Raji (cell line): ENCODE measurements around the gene RAB31.

Source experiments
- POLR2A ChIP-seq: IDR thresholded peaks from 2 replicates; pipeline ENCODE4 v1.6.1; 2011; ENCODE audit warnings: low read depth, low read length, control low read depth; ENCODE audit not compliant: insufficient read depth

Gene RAB31

DNA sequence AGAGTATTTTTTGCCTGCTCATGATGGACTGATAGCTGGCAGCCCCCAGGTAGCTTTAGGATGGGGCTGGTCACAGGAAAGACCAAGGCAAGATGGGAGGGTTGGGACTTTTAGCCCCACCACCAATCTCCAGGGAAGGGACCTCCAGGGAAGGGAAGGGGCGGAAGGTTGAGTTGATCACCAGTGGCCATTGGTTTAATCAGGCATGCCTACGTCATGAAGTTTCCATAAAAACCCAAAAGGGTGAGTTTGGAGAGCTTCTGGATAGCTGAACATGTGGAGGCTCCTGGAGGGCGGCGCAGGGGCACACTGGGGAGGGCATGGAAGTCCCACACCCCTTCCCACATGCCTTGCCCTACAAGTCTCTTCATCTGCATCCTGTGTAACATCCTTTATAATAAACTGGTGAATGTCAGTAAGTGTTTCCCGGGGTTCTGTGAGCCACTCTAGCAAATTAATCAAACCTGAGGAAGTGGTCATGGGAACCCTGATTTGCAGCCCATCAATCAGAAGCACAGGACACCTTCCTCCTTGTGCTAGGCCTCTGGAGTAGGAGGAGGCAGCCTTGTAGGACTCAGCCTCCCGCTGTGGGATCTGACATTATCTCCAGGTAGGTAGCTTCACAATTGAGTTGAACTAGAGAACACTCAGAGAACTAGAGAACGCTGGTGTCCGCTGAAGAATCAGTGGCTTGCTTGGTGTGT is 30.3 kb downstream of the RAB31 start:
- no peak for TF ChIP-seq POLR2A

GRCh38 chr18:9739516-9739915 is 31.4 kb downstream of the RAB31 start:
- TF ChIP-seq POLR2A: no peak

GRCh38 chr18:9740071-9740470 is 32.0 kb downstream of the RAB31 start:
- no peak for TF ChIP-seq POLR2A

DNA sequence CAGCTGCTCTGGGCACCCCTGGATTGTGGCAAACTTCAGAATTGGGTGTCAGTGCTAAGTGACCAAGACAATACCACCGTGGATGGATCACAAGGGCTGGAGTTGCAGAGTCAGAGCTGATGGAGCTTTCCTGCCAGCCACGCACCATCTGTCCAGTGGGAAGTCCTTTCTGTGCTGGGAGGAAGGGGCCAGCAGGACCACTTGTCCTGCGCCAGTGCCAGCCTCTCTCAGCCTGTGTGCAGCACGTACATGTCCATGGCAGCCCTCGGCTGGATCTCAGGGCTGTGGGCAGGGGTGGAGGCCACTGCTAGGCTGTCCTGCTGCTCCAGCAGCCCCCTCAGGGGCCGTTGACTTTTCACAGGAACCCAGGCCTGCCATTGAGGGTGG is 33.3 kb downstream of the RAB31 start:
- no peak for TF ChIP-seq POLR2A

- TF ChIP-seq POLR2A: no peak
Measured at GRCh38 chr18:9741793-9742523, 33.9 kb downstream of the RAB31 start.

DNA sequence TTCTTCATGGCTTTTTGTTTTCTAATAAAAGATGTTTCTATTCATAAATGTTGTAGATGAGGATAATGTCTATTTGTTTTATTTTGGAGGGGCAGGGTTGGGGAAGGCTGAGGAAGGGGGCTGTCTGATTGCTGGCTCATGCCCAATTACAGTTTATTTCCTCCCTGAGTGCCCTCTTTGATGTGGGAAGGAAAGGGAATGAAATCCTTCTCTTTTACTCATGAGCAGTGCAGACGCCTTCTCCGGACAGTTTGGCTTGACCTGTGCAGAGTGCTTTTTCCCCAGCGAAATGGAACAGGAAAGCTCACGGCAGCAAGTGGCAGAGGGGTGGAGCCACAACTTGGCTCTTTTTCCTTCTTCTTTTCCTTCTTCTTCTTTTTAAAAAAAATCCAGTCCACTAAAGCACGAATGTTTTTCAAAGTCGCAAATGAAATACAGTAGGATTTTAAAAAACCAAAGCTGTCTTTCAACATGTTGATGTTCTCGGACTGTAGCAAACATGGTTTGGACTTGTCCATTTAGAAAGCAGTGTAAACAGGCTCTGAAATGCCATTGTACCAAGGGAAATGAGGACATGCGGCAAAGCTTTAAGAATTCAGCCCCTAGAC is 34.5 kb downstream of the RAB31 start:
- TF ChIP-seq POLR2A: no peak

- TF ChIP-seq POLR2A: no peak
Measured at GRCh38 chr18:9743200-9744016, 35.3 kb downstream of the RAB31 start.

- TF ChIP-seq POLR2A: no peak
Measured at GRCh38 chr18:9746958-9747357, 38.9 kb downstream of the RAB31 start.

DNA sequence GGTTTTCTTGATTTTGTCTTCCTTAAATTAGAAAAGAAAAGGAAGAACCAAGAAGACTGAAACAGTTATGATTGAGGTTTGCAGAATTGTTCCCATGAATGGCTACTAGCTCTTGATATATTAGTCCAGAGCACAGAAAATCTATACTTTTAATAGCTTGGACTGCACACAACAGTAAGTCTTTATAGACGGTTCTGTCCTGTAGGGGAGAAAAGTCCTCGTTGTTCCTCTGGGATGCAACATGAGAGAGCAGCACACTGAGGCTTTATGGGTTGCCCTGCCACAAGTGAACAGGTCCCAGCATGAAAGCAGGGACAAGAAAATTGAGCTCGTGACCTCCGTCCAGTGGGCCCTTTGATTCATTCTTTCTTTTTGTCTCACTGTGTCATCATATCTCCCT is 41.5 kb downstream of the RAB31 start:
- no peak for TF ChIP-seq POLR2A

DNA sequence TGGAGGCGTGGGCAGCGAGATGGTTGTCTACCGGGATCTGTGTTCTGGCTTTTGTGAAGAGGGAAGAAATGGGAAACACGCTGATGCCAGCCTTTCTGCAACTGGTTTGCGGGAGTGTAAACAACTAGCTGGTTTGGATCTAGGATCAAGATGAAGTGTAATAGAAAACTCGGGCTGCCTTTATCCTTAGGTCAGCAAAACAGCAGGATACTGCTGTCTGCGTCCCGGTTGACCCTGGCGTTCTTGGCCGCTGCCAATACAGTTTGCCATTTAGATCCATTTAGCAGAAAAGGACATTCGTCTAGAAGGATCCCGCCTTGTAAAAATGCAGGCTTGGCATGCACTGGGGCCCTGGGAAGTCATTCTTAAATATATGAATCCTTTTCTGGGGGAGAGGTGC is 42.0 kb downstream of the RAB31 start:
- TF ChIP-seq POLR2A: no peak

DNA sequence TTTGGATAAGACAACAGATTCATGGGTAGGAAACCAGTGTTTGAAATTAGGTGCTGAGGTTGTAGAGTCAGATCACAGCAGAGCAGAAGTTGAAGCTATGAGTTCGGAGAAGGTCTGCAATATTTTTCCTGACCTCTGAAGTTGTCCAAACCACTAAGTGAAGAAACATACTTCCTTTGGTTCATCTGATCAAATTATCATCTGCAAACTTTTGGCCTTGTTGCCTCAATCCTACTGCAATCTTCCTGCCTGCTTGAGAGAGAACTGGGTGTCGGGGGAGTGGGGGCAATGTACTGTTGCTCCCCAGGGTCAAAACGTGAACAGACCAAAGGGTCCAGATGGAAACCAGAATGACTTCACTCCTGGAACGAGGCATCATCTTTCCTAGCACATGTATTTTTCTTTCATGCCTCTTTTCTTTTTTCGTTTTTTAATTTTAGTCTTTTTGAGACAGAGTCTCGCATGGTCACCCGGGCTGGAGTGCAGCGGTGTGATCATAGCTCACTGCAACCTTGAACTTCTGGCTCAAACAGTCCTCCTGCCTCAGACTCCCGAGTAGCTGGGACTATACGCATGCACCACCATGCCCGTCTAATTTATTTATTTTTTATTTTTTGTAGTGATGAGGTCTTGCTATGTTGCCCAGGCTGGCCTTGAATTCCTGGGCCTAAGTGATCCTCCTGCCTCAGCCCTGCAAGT is 42.7 kb downstream of the RAB31 start:
- no peak for TF ChIP-seq POLR2A

- no peak for TF ChIP-seq POLR2A
Measured at GRCh38 chr18:9751371-9752031, 43.4 kb downstream of the RAB31 start.

DNA sequence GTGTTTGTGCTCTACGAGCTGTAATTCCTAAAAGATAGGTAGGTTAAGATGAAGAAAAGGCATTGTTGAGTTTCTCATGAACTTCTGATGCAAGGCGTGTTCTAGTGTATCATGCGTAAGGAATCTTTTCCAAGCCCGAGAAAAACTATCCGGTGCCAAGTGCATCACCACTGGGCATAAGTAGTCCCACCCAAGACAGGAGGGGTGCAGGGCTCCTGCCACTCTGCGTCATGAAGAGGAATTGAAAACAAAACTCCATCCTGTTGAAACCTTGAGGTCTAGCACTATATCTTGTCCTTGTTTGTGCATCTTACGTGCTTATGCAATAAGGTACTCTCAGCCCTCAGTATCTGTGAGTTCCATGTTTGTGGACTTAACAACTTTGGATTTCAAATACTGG is 45.7 kb downstream of the RAB31 start:
- TF ChIP-seq POLR2A: no peak

- no peak for TF ChIP-seq POLR2A
Measured at GRCh38 chr18:9755110-9755509, 47.0 kb downstream of the RAB31 start.
